Activated B cell treated with CpG ODN at 0.5 μM for 24 hours (primary cell): ENCODE results near the gene TOLLIP. TPM values are rescaled to one million over a fixed set of nuclear protein-coding genes. Genes with fewer than 3 reads are reported as not detected.
A peak's percentile ranks its signal among the peaks of the same experiment; 100 is the strongest.

Experiments used
- ATAC-seq: fragments of 200-7000 bp; cut with Tn5 transposase; one replicate; pipeline ENCODE4 v1.10.0; 2021; ENCODE audit warnings: low read depth, mild to moderate bottlenecking, moderate library complexity
- CTCF ChIA-PET: fragments of 350-600 bp; sonication (Branson Sonifier 250); formaldehyde crosslinking; loops from one replicate; lab custom pipeline; 2021; ENCODE audit warnings: antibody characterized with exemption; lab: Charles Lee
- POLR2A ChIA-PET: fragments of 350-600 bp; sonication (Branson Sonifier 250); formaldehyde crosslinking; loops from one replicate; lab custom pipeline; 2021; ENCODE audit warnings: antibody characterized with exemption; lab: Charles Lee
- DNase-seq: peaks from one replicate; pipeline ENCODE4 v3.0.0; 2022
- H3K27ac Mint-ChIP-seq: one replicate; pipeline ENCODE4 v1.8.0; 2020; ENCODE audit warnings: mixed read lengths
- H3K27me3 Mint-ChIP-seq: one replicate; pipeline ENCODE4 v1.8.0; 2021; ENCODE audit warnings: mixed read lengths
- H3K36me3 Mint-ChIP-seq: one replicate; pipeline ENCODE4 v1.8.0; 2021; ENCODE audit warnings: low read depth, mixed read lengths
- H3K4me1 Mint-ChIP-seq: one replicate; pipeline ENCODE4 v1.8.0; 2021; ENCODE audit warnings: mixed read lengths
- H3K4me3 Mint-ChIP-seq: one replicate; pipeline ENCODE4 v1.8.0; 2020; ENCODE audit warnings: mild to moderate bottlenecking, mixed read lengths
- H3K9me3 Mint-ChIP-seq: one replicate; pipeline ENCODE4 v1.8.0; 2020; ENCODE audit warnings: mixed read lengths
- intact Hi-C: fragments of 100-400 bp; cut with micrococcal nuclease; formaldehyde crosslinking; loops from one replicate; pipeline ENCODE4 v1.15.1; 2024
- total RNA-seq: library from RNA; stranded (reverse); gene quantifications from 2 replicates; pipeline ENCODE4 v1.2.3, GENCODE V29; 2022
- TF ChIP-seq, protein P1 (sequence below): fragments of 200-600 bp; IDR thresholded peaks from one replicate; pipeline ENCODE4 v1.8.0; 2022; ENCODE audit warnings: antibody characterized with exemption, mild to moderate bottlenecking

Gene TOLLIP
- total RNA-seq, 1 donor from 2014 or later: 46.4 TPM

DNA sequence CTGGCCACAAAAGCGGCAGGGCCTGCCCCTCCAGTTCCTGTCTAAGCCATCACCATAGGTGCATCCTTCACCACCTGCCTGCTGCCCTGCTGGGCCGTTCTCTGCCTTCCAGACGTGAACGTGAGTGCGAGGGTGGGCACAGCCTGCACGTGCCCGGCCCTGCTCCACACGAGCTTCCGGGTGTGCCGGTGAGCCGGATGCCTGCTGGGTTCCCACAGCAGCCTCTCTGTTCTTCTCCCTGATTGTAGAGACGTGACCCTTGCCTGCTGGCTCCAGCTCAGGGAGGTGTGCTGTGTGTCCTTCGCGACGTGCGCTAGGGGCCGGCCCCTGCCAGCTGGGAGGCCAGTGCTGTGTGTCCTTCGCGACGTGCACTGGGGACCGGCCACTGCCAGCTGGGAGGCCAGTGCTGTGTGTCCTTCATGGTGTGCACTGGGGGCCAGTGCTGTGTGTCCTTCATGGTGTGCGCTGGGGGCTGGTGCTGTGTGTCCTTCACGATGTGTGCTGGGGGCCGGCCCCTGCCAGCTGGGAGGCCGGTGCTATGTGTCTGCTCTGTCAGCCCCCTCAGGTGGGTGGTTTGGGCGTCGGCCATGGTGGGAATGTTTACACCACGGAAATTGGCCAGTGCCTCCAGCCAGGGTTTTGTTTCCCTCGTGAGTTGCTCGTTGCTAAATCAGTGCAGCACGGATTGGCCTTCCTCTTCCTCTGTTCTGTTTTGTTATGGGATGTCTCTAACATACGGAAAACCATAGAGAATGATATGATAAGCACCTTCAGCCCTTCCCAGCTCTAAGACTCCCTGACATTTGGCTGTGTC lies 44.9 kb upstream of the TOLLIP start:
- TF ChIP-seq, protein P1, sequence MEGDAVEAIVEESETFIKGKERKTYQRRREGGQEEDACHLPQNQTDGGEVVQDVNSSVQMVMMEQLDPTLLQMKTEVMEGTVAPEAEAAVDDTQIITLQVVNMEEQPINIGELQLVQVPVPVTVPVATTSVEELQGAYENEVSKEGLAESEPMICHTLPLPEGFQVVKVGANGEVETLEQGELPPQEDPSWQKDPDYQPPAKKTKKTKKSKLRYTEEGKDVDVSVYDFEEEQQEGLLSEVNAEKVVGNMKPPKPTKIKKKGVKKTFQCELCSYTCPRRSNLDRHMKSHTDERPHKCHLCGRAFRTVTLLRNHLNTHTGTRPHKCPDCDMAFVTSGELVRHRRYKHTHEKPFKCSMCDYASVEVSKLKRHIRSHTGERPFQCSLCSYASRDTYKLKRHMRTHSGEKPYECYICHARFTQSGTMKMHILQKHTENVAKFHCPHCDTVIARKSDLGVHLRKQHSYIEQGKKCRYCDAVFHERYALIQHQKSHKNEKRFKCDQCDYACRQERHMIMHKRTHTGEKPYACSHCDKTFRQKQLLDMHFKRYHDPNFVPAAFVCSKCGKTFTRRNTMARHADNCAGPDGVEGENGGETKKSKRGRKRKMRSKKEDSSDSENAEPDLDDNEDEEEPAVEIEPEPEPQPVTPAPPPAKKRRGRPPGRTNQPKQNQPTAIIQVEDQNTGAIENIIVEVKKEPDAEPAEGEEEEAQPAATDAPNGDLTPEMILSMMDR: no peak
- no peak overlapping the region for H3K27ac Mint-ChIP-seq
- CTCF ChIA-PET: no interaction called here
- DNase-seq (no peak), ATAC-seq (no peak)
- H3K27me3 Mint-ChIP-seq: no peaks in the 10 kb centered on the region
- POLR2A ChIA-PET: interaction anchor here (0.6 kb wide), 1 partner anchor 26 kb away, joined by 4 read pairs; no protein-coding TSS in a partner anchor
- no peaks in the 10 kb centered on the region for H3K4me1 Mint-ChIP-seq
- H3K9me3 Mint-ChIP-seq: no peaks in the 10 kb centered on the region
- intact Hi-C loops: no loop called here
- H3K36me3 Mint-ChIP-seq: no peaks in the 10 kb centered on the region
- H3K4me3 Mint-ChIP-seq: no peak overlapping the region

DNA sequence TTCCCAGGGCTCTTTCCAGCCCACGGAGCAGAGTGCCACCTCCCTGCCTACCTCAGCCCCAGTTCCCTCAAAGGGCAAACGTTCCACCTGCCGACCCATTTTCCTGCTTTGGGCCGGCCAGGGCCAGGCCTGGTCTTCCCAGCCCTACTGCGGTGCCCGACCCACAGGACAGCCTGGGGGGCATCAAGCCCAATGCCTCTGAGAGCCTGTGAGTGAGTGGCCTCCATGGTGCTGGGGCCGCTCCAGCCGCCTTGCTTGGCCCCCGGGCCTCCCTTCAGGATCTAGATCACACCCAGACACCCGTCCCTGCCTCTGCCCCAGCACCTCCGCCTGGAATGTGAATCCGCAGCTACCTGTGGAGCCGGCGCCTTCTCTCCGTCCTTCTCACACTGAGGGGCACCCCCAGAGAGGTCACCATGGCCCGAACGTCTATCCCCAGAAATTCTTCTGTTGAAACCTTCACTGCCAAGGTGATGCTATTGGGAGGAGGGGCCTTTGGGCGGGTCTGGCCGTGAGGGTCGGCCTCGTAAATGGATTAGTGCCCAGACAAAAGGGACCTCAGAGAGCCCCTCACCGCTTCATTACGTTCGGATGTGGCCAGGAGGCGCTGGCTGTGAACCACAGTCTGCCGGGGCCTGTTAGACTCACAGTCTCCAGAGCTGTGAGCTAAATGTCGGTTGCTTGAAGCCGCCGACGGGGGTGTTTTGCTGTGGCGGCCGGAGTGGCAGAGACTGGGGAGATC lies 44.1 kb upstream of the TOLLIP start:
- H3K4me1 Mint-ChIP-seq: no peaks in the 10 kb centered on the region
- CTCF ChIA-PET: no interaction called here

DNA sequence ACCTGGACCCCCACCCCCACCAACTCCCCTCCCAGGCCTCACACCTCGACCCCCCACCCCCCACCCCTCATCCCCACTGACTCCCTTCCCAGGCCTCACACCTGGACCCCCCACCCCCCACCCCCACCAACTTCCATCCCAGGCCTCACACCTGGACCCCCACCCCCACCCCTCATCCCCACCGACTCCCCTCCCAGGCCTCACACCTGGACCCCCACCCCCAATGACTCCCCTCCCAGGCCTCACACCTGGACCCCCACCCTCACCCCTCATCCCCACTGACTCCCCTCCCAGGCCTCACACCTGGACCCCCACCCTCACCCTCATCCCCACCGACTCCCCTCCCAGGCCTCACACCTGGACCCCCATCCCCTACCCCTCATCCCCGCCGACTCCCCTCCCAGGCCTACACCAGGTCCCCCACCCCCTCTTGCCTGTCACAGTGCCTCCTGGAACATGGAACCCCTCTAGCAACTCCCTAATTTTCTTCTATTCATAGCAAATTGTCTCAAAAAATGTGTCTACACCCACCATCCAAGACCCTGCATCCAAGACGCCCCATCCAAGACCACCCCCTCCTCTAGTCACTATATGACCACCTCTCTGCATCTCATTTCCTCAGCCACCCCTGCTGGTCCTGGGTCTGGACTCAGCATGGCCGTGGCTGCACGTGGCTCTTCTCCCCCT lies 43.4 kb upstream of the TOLLIP start:
- intact Hi-C loops: no loop called here
- H3K9me3 Mint-ChIP-seq: no peaks in the 10 kb centered on the region
- H3K27ac Mint-ChIP-seq: no peak overlapping the region
- DNase-seq: no peak
- CTCF ChIA-PET: no interaction called here
- no peak overlapping the region for H3K4me3 Mint-ChIP-seq
- POLR2A ChIA-PET: no interaction called here
- no peaks in the 10 kb centered on the region for H3K27me3 Mint-ChIP-seq
- no peaks in the 10 kb centered on the region for H3K36me3 Mint-ChIP-seq
- TF ChIP-seq, protein P1: no peak
- ATAC-seq: no peak
- no peaks in the 10 kb centered on the region for H3K4me1 Mint-ChIP-seq

More for the DNA sequence above, 44.1 kb upstream of the TOLLIP start:
- no peaks in the 10 kb centered on the region for H3K36me3 Mint-ChIP-seq
- ATAC-seq (no peak), DNase-seq (no peak)
- no peaks in the 10 kb centered on the region for H3K27me3 Mint-ChIP-seq
- H3K9me3 Mint-ChIP-seq: no peaks in the 10 kb centered on the region
- no peak overlapping the region for H3K4me3 Mint-ChIP-seq
- TF ChIP-seq, protein P1: no peak
- POLR2A ChIA-PET: interaction anchor here (0.6 kb wide), 1 partner anchor 26 kb away, joined by 4 read pairs; no protein-coding TSS in a partner anchor
- H3K27ac Mint-ChIP-seq: no peak overlapping the region
- intact Hi-C loops: no loop called here

DNA sequence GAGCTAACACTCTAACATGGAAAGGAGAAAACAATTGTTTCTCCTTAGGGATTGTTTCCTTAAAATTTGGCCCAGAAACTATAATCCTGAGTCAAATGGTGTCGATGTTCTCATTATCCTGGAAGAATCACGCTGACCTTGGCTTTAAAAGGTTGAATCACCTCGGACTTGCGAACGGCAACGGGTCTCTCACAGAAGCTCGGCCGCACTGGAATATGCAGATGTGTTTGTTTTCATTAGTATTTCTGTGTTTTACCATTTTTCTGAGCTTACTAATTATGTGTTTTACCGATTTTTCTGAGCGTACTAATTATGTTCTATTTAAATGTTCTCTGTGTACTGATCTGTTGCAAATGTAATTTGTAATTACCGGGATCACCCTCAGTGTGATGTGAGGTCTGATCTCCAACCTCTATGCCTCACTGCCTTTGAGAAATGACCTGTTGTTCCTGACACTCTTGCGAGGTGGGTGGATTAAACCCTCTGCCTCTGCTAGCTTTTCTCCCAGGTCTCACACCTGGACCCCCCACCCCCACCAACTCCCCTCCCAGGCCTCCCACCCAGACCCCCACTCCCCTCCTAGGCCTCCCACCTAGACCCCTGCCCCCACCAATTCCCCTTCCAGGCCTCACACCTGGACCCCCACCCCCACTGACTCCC lies 42.0 kb upstream of the TOLLIP start:
- Mint-ChIP-seq H3K36me3 (no peaks in the 10 kb centered on the region), H3K9me3 (no peaks in the 10 kb centered on the region), H3K27me3 (no peaks in the 10 kb centered on the region), H3K4me1 (no peaks in the 10 kb centered on the region), H3K4me3 (no peak overlapping the region), H3K27ac (no peak overlapping the region)
- ChIA-PET POLR2A (interaction anchor here (0.9 kb wide), 1 partner anchor 33 kb away, joined by 4 read pairs; no protein-coding TSS in a partner anchor), CTCF (no interaction called here)
- intact Hi-C loops: no loop called here
- DNase-seq (no peak), ATAC-seq (peak; percentile 42)
- TF ChIP-seq, protein P1: no peak
